ENCODE measurements around the gene B3GNT8. TPM values are rescaled to one million over a fixed set of nuclear protein-coding genes. Genes with fewer than 3 reads are reported as not detected.
"Not testable (repeated sequence)": the region's sequence is repeated elsewhere in the genome, so short reads cannot be mapped to it uniquely, and the experiment has no call there.

The B3GNT8 gene
- polyA plus RNA-seq, 3 donors = 0.89 to 2.0 (median 1.6) TPM

GRCh38 chr19:41439441-41440222 is 12.5 kb upstream of the B3GNT8 start, which contains the start of gene DMAC2:
Gene DMAC2, minus strand, starts transcription at chr19:41439912. Its CDS starts 13 bp downstream, at chr19:41439899.
- 1% methylated on average over 40 of the region's 40 CpGs for WGBS, 3 donors
- peak within 1 kb of the TSS; percentile 96 for H3K27ac ChIP-seq (ENCODE audit: low read depth, low read length)

GRCh38 chr19:41437944-41438574 is 10.9 kb upstream of the B3GNT8 start:
- WGBS, 3 donors = 90 to 92% (median 91%) methylated on average over 7 of the region's 7 CpGs
- H3K27ac ChIP-seq (ENCODE audit: low read depth, low read length) = no peak overlapping the region

- no peak overlapping the region for H3K27ac ChIP-seq (ENCODE audit: low read depth, low read length)
Measured at GRCh38 chr19:41436674-41436951, 9.4 kb upstream of the B3GNT8 start.

GRCh38 chr19:41435936-41436673 is 8.9 kb upstream of the B3GNT8 start:
- no peak overlapping the region for H3K27ac ChIP-seq (ENCODE audit: low read depth, low read length)
- 94 to 97% (median 96%) methylated on average over 19 of the region's 19 CpGs for WGBS, 3 donors

DNA sequence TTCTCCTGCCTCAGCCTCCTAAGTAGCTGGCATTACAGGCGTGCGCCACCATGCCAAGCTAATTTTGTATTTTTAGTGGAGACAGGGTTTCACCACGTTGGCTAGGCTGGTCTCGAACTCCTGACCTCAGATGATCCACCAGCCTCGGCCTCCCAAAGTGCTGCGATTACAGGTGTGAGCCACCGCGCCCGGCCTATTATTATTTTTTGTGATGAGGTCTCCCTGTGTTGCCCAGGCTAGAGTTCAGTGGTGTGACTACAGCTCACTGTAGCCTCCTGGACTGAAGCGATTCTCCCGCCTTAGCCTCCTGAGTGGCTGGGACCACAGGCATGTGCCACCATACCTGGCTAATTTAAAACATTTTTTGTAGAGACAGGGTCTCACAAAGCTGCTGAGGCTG is 8.2 kb upstream of the B3GNT8 start:
- not testable (repeated sequence) for H3K27ac ChIP-seq (ENCODE audit: low read depth, low read length)
- 97 to 98% (median 97%) methylated on average over 11 of the region's 11 CpGs for WGBS, 3 donors

GRCh38 chr19:41434450-41434849 is 7.3 kb upstream of the B3GNT8 start:
- H3K27ac ChIP-seq (ENCODE audit: low read depth, low read length) = no peak overlapping the region
- 63 to 88% (median 78%) methylated on average over 5 of the region's 5 CpGs for WGBS, 3 donors

DNA sequence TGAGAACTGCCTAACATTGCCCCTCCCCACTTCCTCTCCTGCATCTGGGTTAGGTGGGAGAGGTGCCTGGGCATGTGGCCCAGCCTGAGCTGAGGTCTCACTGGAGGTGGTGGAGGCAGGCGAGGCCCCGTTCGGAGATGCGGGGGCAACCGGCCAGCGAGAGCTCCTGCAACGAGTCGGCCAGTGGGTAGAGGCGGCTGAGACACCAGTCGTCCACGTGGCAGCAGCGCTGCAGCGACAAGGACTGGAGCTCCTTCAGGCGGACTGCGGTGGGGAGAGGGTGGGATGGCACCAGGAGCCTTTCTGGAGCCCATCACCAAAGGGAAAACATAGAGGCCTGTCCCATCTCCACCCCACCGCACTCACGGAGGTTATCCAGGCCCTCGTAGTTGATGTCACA is 6.0 kb upstream of the B3GNT8 start:
- no peak overlapping the region for H3K27ac ChIP-seq (ENCODE audit: low read depth, low read length)
- WGBS, 3 donors = 90 to 94% (median 90%) methylated on average over 18 of the region's 18 CpGs

GRCh38 chr19:41431426-41432386 is 4.5 kb upstream of the B3GNT8 start:
- no peak overlapping the region for H3K27ac ChIP-seq (ENCODE audit: low read depth, low read length)
- WGBS, 3 donors = 64 to 70% (median 66%) methylated on average over 23 of the region's 23 CpGs

GRCh38 chr19:41430922-41431321 is 3.7 kb upstream of the B3GNT8 start:
- H3K27ac ChIP-seq (ENCODE audit: low read depth, low read length) = no peak overlapping the region
- 66 to 96% (median 69%) methylated on average over 6 of the region's 6 CpGs for WGBS, 3 donors

DNA sequence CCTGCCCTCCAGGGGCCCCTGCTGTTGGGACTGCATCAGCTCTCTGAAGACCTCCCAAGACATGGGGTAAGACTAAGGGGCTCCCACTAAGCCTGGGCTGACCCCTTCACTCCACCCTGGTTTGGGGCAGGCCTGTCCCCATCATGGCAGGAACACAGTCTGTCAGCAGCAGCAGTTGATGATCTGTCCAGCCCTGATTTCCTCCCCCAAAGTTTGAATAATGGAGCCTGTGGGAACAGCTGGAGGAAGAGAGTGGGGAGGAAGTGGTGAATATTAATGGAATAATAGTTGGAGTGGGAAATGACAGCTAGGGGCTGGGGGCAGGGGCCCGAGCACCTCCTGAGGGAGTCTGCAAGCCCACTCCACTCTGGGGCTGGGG is 1.3 kb upstream of the B3GNT8 start:
- WGBS, 3 donors = 18 to 71% (median 54%) methylated on average over 1 of the region's 1 CpG
- no peak overlapping the region for H3K27ac ChIP-seq (ENCODE audit: low read depth, low read length)

DNA sequence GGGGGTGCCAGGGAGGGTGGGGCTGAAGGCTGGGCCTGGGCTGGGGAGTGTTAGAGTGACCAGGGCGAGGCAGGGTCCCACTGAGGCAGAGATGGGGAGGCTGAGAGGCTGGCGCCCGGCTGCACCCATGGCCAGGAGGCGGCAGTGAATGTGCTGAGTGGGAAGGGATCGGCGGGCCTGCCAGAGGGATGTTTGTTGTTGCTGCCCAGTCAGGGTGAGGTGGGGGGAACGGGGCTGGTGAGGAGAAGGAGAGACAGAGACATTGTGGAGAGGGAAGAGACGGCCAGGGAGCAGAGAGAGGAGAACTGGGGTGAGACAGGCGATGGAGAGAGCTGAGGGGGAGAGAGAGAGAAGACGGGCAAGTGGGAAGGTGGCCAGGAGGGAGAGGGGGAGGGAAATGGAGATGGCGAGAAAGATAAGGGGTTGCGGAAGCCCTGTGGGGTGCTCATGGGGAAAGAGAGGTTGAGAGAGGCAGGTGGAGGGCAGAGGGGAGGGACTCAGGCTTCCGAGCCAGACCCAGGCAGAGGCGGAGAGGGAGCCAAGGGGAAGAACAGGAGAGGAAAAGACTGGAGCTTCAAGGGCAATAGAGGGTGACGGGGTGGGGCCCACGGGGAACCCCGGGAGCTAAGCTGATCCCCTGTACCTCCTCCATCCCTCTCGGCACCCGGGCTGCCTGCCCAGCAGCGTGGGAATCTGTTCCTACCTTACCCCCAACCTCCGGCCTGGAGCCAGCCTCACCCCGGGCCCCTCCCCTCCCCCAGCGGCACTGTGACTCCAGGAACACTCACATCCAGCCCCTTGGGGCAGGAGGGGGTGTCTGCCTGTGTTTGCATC is 690 bp upstream of the B3GNT8 start:
- no peak overlapping the region for H3K27ac ChIP-seq (ENCODE audit: low read depth, low read length)
- 7 to 20% (median 7%) methylated on average over 19 to 23 of the region's 23 CpGs for WGBS, 3 donors

GRCh38 chr19:41426116-41426841 is 895 bp downstream of the B3GNT8 start:
- 73 to 86% (median 78%) methylated on average over 35 to 36 of the region's 36 CpGs for WGBS, 3 donors

GRCh38 chr19:41425174-41426115 is 1.7 kb downstream of the B3GNT8 start:
- H3K27ac ChIP-seq (ENCODE audit: low read depth, low read length) = no peak overlapping the region
- 86 to 90% (median 89%) methylated on average over 27 to 28 of the region's 28 CpGs for WGBS, 3 donors

More at GRCh38 chr19:41426116-41426841, 895 bp downstream of the B3GNT8 start:
- H3K27ac ChIP-seq (ENCODE audit: low read depth, low read length) = no peak overlapping the region

GRCh38 chr19:41424335-41425173 is 2.6 kb downstream of the B3GNT8 start:
- H3K27ac ChIP-seq (ENCODE audit: low read depth, low read length) = no peak overlapping the region
- 75 to 87% (median 76%) methylated on average over 21 of the region's 21 CpGs for WGBS, 3 donors

DNA sequence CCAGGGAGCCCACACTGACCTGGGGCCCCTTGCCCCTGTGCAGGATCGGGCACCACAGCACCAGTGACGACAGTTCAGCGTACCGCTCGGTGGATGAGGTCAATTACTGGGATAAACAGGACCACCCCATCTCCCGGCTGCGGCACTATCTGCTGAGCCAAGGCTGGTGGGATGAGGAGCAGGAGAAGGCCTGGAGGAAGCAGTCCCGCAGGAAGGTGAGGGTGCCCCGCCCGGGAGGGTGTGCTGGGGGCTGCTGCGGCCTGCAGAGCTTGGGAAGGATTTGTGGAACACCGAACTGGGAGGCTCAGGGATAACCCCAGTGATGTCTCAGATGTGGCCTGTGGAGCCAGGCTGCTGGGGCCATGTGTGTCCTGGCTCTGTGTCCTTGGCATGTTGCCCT is 4.2 kb downstream of the B3GNT8 start:
- WGBS, 3 donors = 92 to 96% (median 96%) methylated on average over 12 of the region's 12 CpGs

More for the DNA sequence above, 4.2 kb downstream of the B3GNT8 start:
- no peak overlapping the region for H3K27ac ChIP-seq (ENCODE audit: low read depth, low read length)
